GM15510 (cell line): ENCODE results near the gene CYTH1.

Experiments used
- POLR2A ChIP-seq: IDR thresholded peaks from 3 replicates; pipeline ENCODE4 v1.6.1; 2011; ENCODE audit warnings: borderline replicate concordance; ENCODE audit not compliant: insufficient read length; ENCODE audit errors: extremely low read depth

The CYTH1 gene, protein sequence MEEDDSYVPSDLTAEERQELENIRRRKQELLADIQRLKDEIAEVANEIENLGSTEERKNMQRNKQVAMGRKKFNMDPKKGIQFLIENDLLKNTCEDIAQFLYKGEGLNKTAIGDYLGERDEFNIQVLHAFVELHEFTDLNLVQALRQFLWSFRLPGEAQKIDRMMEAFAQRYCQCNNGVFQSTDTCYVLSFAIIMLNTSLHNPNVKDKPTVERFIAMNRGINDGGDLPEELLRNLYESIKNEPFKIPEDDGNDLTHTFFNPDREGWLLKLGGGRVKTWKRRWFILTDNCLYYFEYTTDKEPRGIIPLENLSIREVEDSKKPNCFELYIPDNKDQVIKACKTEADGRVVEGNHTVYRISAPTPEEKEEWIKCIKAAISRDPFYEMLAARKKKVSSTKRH

DNA sequence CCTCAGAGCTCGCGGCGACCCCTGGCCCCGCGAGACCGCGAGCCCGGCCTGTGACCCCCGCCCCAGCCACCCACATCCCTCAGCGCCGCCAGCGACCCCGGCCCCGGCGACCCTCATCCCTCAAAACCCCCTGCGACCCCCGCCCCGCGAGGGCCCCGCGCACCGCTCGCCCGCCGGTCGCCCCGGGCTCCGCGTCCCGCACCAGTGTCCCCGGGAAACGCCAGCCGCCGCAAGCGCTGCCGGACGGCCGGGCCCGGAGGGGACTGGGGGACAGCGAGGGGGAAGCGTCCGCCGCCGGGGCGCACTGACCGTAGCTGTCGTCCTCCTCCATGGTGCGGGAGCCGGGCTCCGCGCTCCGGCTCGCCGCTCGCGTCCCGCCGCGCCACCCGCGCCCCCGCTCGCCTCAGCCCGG is at the start of gene CYTH1:
Gene CYTH1, minus strand, starts transcription at position 381 of the 412 bp plus-strand sequence. Its CDS starts 50 bp downstream, at position 331.
- TF ChIP-seq POLR2A, result no peak

DNA sequence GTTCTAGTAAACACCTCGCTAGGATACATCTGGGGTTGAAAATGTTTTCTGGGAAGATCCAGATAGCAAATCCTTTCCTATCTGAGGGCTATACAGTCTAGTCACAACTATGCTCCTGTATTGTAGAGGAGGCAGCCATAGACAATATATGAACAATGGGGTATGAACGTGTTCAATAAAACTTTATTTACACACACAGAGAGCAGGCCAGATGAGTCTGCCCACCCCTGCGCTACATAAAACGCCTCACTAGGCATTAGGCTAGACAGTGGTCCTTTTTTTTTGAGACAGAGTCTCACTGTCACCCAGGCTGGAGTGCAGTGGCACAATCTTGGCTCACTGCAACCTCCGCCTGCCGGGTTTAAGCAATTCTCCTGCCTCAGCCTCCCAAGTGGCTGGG is 47.4 kb upstream of the CYTH1 start:
- TF ChIP-seq POLR2A, result no peak

DNA sequence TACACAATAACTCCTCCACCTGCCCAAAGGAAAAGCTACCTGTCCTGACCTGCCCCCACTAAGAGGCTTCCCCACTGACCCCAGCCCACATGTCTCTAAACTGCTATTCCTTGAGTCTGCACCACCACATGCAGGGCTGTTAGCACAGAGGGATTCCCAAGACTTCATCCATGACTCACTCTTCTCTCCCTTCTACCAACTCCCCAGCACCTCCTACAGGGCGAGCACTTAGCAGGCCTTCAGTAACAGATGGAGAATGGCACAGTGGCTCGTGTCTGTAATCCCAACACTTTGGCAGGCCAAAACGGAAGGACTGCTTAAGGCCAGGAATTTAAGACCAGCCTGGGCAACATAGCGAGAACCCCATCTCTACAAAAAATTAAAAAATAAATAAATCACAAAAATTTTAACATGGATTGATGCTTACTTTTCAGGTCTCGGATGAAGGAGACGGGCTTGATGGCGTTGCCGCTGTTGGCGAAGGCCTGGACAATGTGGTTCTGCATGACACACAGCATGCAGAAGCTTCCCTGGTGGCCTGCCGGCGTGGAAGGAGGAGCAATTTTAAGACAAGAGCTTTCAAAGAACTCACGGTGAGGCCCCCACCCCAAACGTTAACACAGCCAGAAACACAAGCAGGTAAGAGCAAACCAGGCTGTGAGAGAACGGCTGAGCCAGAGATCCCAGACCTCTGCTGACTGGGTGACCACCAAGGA is 46.6 kb upstream of the CYTH1 start:
- TF ChIP-seq POLR2A, result no peak

DNA sequence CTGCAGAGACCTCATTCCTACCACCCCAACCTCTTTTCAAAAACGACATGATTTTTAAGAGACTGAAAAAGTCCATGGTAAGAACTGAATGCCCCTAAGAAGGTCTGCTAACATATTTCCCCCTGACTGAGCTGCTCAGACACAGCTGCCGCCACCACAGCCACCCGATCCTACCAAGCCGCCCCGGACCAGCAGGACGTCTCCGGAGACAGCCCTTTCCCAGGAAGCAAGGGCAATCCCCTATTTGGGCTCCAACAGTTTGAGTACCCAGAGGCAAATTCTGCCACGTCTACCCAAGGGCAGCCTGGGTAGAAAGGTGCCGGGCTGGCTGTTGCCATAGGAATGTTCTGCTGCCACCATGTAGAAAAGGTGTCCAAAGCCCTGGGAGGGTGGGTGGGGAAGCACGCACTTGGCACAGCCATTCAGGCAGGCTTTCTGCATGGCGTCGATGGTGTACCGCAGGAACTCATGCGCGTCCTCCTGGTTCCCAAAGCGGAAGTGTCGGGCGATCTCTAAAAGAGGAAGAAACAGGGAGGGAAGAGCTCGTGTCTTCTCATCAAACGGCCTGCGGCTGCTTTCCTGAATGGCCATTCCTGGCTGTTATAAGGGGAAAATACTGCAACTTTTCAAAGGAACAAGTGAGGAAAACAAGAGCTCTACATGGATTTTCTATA is 44.9 kb upstream of the CYTH1 start:
- no peak for TF ChIP-seq POLR2A

DNA sequence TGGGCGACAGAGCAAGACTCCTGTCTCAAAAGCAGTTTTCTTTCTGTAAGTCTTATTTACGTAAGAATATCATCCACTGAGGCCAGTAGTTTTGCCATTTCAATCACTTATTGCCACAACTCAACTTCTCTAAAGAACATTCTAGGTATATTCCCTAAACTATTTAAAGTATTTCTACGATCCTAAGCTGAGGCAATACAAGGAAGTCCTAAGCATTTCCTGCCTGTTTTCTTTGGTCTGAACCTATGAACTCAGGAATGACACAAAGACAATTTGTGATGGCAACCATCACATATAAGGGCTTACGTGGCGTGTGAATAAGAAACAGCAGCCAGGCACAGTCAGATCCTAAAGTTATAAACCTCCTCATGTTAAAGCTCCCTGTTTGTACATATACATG is 44.3 kb upstream of the CYTH1 start:
- no peak for TF ChIP-seq POLR2A

DNA sequence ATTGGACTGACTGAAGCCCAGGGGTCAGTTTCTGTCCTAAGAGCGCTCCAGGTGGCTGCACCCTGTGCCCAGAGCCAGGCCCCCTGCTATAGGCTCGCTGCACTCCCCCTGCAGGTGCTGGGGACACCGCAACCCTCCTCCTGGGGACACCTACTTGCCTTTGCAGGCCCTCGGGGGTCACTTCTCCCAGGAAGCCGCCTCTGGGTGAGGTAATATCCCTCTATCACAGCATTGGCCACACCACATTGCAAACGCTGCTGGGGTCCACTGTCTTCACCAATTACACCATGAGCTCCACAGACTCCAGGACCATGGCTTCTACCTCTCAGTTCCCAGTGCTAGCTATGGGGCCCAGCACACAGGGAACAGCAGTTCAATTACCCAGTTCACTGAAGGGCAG is 43.6 kb upstream of the CYTH1 start:
- no peak for TF ChIP-seq POLR2A

DNA sequence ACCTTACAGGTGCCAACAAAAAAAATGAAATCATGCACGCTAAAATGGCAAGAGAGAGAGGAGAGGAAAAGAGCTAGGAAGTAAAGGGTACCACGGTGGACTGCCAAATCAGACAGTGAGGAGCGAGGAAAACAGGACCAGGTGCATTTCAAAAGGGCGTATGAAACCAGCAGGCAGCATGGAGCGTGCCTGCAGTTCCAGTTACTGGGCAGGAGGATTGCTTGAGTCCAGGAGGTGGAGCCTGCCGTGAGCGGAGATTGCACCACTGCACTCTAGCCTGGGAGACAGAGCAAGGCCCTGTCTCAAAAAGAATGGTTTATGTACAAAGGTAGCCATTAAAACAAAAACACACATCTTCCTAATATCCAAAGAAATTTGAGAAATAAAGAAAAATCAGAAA is 42.2 kb upstream of the CYTH1 start:
- no peak for TF ChIP-seq POLR2A

DNA sequence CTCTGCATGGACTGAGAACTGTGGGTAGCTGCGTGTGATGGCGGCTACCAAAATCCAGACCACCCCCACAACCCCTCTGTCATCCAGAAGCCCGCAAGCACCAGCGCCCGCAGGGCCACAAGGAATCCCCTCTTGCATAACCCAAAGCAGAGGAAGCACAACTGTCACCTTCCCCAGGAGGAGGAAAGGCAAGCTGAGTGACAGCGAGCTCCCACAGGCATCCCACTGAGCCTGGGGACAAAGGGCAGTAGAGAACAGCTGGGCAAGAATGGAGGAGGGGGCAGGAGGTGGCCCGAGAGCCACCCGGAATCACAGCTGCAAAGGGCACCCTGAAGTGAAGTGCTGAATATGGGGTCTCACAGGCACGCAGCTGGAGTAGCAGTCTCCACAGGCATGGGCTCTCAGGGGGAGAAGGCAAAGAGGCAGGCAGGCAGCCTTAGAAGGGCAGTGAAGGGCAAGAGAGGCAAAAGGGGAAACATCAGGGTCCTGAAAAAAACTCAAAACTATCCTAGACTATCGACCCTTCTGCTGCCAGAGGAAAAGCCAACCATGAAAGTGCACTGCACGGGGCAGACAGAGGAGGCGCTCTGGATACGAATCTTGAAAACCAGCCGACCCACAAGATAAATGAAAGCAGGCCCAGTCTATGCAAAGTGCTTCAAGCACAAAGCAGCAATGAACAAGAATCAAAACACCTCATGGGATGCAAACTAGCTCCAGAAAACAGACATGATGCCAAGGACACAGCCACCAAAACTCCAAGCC is 41.4 kb upstream of the CYTH1 start:
- TF ChIP-seq POLR2A, result no peak

DNA sequence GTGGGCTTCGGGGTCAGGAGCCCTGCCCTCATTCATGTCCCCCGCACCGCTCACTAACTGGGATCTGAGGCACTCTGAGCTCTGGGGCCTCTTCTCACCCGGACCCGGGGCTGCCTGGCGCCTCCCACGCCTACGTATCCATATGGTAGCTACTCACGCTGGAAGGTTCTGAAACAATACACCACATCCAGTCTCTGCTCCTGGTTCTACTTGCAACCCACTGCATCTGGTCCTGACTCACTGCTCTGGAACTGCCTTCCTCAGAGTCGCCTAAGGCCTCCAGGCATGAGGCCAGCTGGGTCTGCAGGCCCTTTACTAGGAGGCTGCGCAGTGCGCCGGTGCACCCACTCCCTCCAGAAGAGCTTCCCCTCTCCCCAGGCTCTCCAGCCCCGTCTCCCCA is 40.5 kb upstream of the CYTH1 start:
- no peak for TF ChIP-seq POLR2A

DNA sequence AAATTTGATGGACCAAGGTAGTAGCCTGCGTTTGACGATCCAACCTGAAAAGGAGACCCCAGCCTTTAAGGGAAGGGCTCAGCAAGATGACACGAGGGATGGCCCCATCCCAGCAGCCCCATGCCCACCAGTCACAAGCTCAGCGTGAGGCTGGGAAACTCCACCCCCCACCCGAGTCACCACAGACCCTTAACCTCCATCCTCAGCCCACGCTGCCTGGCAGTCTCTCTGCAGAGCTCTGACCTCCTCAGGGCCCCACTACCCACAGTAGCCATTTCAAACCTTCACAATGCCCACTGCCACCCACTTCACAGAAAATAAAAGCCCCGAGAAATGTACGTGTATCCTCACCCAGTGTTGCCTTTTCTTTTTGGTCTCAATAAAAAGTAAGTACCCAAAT is 39.9 kb upstream of the CYTH1 start:
- TF ChIP-seq POLR2A, result no peak

DNA sequence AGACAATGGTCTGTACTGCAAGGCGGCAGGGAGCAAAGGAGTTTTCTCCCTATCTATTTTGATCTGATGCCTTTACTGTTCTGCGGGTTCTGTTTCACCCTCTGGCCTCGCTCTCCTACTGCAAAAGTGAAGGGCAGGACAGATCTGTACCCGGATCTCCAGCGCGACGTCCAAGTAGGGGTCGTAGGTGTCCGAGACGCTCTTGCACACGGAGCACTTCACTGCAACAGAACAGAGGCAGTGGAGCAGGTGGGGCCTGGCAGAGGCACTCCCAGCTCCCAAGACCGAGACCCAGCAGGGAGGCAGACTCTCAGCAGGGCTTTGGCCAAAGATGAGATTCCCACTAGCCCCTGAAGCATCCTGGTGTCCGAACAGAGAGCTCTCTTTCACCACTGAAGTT is 38.8 kb upstream of the CYTH1 start:
- no peak for TF ChIP-seq POLR2A

DNA sequence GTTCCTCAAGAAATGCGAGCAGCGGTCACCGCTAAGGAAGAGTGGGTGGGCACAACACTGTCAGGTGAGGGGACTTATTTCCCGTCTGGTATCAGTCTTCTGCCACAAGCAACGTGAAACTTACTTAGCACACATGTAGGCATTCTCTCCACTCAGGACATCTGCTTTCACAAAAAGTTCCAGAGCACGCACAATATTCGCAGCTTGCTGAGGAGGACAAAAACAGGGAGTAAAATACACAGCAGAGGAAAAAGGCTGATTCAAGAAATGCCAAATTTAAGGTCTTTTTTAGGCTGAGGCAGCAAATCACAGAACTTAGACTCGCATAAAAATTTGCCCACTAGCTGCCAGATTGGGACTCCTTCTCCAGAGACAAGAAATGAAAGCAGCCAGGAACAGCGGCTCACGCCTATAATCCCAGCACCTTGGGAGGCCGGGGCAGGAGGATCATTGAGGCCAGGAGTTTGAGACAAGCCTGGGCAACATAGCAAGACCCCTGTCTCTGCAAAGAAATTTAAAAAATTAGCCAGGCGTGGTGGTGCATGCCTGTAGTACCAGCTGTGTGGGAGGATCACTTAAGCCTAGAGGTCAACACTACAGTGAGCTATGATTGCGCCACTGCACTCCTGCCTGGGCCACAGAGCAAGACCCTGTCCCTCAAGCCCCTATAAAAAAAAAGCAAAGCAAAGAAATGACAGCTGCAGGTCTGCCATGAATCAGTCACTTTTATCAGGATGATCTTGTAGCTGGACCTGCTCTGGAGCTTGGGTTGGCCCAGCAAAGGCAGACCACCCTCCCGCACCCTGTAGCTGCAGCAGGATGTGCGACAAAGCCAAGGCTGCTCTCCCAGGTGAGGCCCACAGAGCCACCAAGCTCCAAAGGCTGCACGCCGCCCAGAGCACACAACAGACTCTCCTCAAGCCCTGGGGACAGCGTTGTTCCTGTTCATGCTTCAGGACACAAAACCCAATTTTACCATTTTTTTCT is 38.0 kb upstream of the CYTH1 start:
- no peak for TF ChIP-seq POLR2A

DNA sequence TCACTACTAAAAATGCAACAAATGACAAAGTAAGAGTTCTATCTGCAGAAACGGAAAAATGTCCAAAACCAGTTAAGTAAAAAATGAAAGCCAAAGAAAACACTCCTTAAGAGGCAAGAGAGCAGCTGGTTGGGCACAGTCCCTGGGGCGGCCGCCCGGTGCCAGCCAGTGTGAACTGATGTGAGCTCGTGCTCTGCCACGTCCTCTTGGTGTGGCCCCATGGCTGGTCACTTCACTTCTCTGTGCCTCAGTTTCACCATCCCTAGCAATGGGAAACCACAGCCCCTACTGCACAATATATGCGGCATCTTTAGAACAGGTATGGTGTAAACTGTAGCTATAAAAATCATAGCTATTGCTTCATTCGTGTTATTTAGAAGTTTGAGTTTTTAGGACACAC is 37.3 kb upstream of the CYTH1 start:
- no peak for TF ChIP-seq POLR2A

DNA sequence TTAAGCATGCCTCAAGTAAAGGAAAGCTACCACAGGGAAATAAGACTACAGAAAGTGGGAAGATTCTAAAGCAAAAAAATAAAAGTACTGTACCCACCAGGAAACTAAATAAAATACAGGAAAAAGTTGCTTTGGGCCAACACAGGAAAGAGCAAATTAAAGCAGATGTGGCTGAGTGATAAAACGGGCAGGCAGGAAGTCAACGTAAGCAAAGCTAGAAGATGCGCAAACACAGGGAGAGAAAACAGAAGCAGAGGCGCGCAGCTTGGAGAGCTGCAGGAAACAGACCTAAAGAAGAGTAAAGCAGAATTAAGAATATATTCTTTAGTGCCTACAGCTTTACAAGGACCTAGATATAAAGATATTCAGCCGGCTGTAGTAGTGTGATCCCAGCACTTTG is 36.9 kb upstream of the CYTH1 start:
- TF ChIP-seq POLR2A, result no peak

DNA sequence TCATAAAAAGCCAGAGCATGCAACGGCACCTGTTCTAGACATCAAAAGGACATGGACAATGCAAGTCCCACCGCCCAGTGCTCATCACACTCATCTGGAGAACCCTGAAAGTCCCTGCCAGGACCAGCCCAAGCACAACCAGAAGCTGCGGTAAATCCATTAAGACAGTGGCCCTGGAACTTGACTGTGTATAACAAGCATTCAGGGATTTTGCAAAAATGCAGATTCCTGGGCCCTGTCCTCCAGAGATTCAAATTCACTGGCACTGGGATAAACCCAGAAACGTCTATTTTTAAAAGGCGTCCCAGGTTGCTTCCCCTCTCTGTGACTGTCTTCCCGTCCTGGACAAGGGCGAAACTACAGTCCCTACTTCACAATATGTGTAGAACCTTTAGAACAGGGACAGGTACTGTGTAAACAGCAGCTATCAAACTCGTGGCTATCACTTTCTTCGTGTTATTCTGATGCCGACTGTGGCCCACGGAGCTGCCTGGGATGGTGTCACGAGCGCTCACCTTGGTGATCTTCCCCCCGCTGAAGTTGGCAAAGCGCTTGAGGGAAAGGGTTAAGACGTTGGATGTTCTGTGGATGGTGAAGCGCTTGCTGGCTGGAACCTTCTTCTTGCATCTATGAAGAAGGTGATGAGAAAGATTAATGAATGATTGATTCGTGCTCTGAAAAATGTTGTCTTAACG is 36.2 kb upstream of the CYTH1 start:
- TF ChIP-seq POLR2A, result no peak
